Sigmoid colon (tissue), 4 donors: ENCODE results near the gene EAF2.

Experiments
- CTCF ChIP-seq, 4 experiments: fragments of 450-650 bp in 3 of 4; fragments of 200-600 bp in 1 of 4; IDR thresholded peaks; one replicate each; pipeline ENCODE4 v1.5.1; 2016 to 2019; ENCODE audit warnings: antibody characterized with exemption in 4 of 4, mild to moderate bottlenecking in 3 of 4, moderate library complexity in 2 of 4
- EP300 ChIP-seq, 4 donors: sonication (generic); formaldehyde crosslinking; IDR thresholded peaks; one replicate each; pipeline ENCODE4 v1.6.1; 2017; ENCODE audit warnings: antibody characterized with exemption in 4 of 4
- POLR2A ChIP-seq, 2 donors: fragments of 450-650 bp; IDR thresholded peaks; one replicate each; pipeline ENCODE4 v1.6.1; 2016; ENCODE audit warnings: antibody characterized with exemption in 2 of 2, mild to moderate bottlenecking in 2 of 2, moderate library complexity in 2 of 2
- POLR2AphosphoS5 ChIP-seq, 4 donors: sonication (generic); formaldehyde crosslinking; IDR thresholded peaks; one replicate each; pipeline ENCODE4 v1.6.1; 2017; ENCODE audit warnings: antibody characterized with exemption in 4 of 4

GRCh38 chr3:121878411-121878810, 43.4 kb downstream of the EAF2 start:
- TF ChIP-seq CTCF (IDR thresholded peaks at IDR 0.05) (no peak), POLR2A (IDR thresholded peaks at IDR 0.05) (no peak), EP300 (IDR thresholded peaks at IDR 0.05) (no peak), POLR2AphosphoS5 (IDR thresholded peaks at IDR 0.05) (no peak)
